IPS DF 6.9 (cell line): ENCODE results near the gene GTPBP6.
"Not testable (repeated sequence)": the region's sequence is repeated elsewhere in the genome, so short reads cannot be mapped to it uniquely, and the experiment has no call there.

ENCODE experiments used
- DNase-seq: peaks from one replicate; pipeline ENCODE4 v3.0.0-alpha.2; 2013; ENCODE audit warnings: low read depth, low spot score
- H3K27ac ChIP-seq: one replicate; pipeline ENCODE4 v1.5.1; 2013; ENCODE audit warnings: low read length, control low read depth
- H3K27me3 ChIP-seq: 2 replicates; pipeline ENCODE4 v1.6.1; 2013; ENCODE audit warnings: mild to moderate bottlenecking, low read length; ENCODE audit not compliant: control insufficient read depth, insufficient read depth
- H3K36me3 ChIP-seq: 2 replicates; pipeline ENCODE4 v1.6.1; 2013; ENCODE audit warnings: low read length; ENCODE audit not compliant: control insufficient read depth, insufficient read depth
- H3K4me1 ChIP-seq: 2 replicates; pipeline ENCODE4 v1.6.1; 2013; ENCODE audit warnings: low read length; ENCODE audit not compliant: control insufficient read depth, insufficient read depth
- H3K4me3 ChIP-seq: 2 replicates; pipeline ENCODE4 v1.5.1; 2013; ENCODE audit warnings: mild to moderate bottlenecking, low read length
- H3K9me3 ChIP-seq: 2 replicates; pipeline ENCODE4 v1.6.1; 2013; ENCODE audit warnings: low read length, inconsistent platforms; ENCODE audit not compliant: control insufficient read depth, insufficient read depth
- WGBS: extraction: QIAGEN DNeasy Blood & Tissue Kit; methylation state at CpG from one replicate; pipeline ENCODE4 v1.1.7; 2013; ENCODE audit warnings: mixed read lengths, missing lambda C conversion rate; ENCODE audit not compliant: insufficient read length, insufficient coverage; 5-methylcytosine and 5-hydroxymethylcytosine counted together

The GTPBP6 gene

DNA sequence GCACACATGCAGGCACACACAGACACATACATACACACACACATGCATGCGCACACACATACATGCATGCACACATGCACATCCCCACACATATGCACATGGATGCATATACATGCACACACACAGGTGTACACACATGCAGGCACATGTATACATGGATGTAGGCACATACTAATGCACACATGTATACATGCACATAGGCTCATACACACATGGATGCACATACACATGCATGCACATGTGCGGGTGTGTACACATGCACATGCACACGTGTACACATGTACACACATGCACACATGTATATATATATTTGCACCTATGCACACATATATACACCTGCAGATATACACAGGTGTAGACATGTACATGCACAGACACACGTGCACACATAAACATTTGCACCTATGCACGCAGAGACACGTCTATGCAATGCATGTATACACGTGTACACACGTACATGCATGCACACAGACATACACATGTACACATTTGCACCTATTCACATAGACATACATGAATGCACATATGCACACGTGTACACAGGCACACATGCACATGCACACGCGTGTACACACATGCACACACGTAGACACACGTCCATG, 33.4 kb downstream of the GTPBP6 start:
- Histone ChIP-seq H3K4me1 (no peaks in the 10 kb centered on the region), H3K36me3 (peaks cover 36% of the 10 kb centered on the region), H3K27ac (no peak overlapping the region), H3K9me3 (no peaks in the 10 kb centered on the region), H3K27me3 (no peaks in the 10 kb centered on the region), H3K4me3 (no peak overlapping the region)
- no CpG with 5 or more reads among the region's 13 CpGs for WGBS
- no peak for DNase-seq

DNA sequence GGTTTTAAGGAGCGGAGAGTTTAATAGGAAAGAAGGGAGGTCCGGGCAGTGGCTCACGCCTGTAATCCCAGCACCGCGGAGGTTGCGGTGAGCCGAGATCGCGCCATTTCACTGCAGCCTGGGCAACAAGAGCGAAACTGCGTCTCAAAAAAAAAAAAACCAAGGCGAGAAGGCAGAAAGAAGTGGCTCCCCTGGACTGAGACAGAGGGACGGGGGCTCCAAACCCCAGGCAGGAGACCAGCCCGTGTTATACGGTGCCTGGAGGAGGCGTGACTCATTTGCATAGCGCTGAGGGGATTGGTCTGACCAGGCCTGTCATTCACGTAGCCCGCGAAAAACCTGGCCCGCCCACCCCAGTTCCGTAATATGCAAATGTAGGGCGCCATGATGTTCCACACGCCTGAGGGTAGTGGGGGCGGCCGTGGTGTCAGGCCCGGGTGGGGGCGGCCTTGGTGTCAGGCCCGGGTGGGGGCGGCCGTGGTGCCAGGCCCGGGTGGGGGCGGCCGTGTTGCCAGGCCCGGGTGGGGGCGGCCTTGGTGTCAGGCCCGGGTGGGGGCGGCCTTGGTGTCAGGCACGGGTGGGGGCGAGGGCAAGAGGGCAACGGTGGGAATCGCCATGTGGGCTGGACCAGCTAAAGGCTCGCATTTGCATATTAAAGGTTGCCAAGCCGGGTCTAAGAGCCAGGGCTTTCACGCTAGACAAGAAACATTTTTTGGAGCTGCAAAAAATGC, 35.3 kb downstream of the GTPBP6 start:
- no peak overlapping the region for H3K27ac ChIP-seq
- peaks cover 25% of the 10 kb centered on the region for H3K36me3 ChIP-seq
- H3K9me3 ChIP-seq = no peaks in the 10 kb centered on the region
- H3K27me3 ChIP-seq = no peaks in the 10 kb centered on the region
- 0 out of 2 replicates have a peak, but pooled peaks cover 1% of the 10 kb centered on the region for H3K4me1 ChIP-seq
- peak; percentile 89 for DNase-seq
- no CpG with 5 or more reads among the region's 45 CpGs for WGBS
- peak overlapping the region; percentile 52; the same call in 1 of the 2 replicates for H3K4me3 ChIP-seq

DNA sequence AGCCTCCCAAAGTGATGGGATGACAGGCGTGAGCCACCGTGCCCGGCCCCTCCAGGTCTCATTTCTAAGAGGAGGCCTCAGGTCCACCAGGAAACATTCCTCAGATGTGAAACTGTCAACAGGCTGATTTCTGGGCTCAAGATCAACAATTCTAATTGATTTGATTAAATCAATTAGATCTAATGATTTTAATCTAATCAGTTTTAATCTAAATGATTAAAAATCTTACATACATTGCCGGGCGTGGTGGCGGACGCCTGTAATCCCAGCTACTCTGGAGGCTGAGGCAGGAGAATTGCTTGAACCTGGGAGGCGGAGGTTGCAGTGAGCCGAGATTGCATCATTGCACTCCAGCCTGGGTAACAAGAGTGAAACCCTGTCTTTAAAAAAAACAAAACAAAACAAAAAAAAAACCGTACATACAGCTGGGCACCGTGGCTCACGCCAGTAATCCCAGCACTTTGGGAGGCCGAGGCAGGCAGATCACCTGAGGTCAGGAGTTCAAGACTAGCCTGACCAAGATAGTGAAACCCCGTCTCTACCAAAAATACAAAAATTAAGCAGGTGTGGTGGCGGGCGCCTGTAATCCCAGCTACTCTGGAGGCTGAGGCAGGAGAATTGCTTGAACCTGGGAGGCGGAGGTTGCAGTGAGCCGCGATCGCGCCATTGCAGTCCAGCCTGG, 36.5 kb downstream of the GTPBP6 start:
- Histone ChIP-seq H3K27ac (peak overlapping the region; percentile 57), H3K36me3 (peaks cover 21% of the 10 kb centered on the region), H3K4me3 (peak overlapping the region; percentile 61; the same call in 1 of the 2 replicates)
- not testable (repeated sequence) for H3K9me3 ChIP-seq, DNase-seq, H3K4me1 ChIP-seq, H3K27me3 ChIP-seq
- WGBS = no CpG with 5 or more reads among the region's 21 CpGs

DNA sequence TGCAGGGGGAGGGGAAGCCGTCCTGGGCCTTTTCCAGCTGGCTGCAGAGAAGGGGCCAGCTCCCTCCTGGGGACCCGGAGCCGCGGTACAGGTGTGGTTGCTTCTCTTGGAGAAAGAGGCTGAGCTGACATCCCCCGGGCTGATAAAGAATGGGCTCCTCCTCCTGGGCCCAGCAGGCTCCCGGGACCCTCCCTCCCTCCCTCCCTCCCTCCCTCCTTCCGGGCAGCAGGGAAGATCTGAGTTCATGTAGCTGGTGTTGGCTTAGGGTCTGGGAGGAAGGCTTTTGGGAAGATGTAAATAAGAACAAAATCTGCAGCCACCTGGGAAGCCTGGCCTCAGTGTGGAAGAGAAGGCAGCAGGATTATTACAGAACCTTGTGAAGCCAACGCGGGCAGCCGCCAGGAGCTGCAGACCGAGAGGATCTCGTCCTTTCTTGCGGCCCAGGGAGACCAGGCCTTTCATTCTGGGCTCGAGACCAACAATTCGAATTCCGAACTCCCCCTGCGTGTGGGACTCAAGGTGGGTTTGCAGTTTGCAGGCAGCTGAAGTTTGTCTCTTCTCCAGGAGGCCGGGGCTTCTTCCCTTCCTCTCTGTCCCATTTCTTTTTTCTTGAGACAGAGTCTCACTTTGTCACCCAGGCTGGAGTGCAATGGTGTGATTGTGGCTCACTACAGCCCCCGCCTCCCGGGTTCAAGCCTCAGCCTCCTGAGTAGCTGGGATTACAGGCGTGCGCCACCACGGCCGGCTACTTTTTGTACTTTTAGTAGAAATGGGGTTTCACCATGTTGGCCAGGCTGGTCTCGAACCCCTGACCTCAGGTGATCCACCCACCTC, 37.2 kb downstream of the GTPBP6 start, which contains the start of gene PLCXD1:
Gene PLCXD1 (plus strand): TSS at position 216 of the 834 bp plus-strand sequence. CDS start 2,807 bp downstream, outside the sequence.
- peaks cover 18% of the 10 kb centered on the region for H3K36me3 ChIP-seq
- H3K4me1 ChIP-seq = 0 out of 2 replicates have a peak, but pooled peaks cover 3% of the 10 kb centered on the region
- WGBS = no CpG with 5 or more reads among the region's 25 CpGs
- H3K27ac ChIP-seq = peak within 1 kb of the TSS; percentile 57
- H3K27me3 ChIP-seq = no peaks in the 10 kb centered on the region
- peak; percentile 63 for DNase-seq
- H3K4me3 ChIP-seq = peak within 1 kb of the TSS; percentile 61; the same call in 1 of the 2 replicates
- no peaks in the 10 kb centered on the region for H3K9me3 ChIP-seq

DNA sequence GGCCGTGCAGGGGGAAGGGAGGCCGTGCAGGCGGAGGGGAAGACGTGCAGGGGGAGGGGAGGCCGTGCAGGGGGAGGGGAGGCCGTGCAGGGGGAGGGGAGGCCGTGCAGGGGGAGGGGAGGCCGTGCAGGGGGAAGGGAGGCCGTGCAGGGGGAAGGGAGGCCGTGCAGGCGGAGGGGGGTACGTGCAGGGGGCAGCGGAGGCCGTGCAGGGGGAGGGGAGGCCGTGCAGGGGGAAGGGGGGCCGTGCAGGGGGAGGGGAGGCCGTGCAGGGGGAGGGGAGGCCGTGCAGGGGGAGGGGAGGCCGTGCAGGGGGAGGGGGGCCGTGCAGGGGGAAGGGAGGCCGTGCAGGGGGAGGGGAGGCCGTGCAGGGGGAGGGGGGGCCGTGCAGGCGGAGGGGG, 37.9 kb downstream of the GTPBP6 start:
- no CpG with 5 or more reads among the region's 24 CpGs for WGBS
- H3K36me3 ChIP-seq = peaks cover 17% of the 10 kb centered on the region

DNA sequence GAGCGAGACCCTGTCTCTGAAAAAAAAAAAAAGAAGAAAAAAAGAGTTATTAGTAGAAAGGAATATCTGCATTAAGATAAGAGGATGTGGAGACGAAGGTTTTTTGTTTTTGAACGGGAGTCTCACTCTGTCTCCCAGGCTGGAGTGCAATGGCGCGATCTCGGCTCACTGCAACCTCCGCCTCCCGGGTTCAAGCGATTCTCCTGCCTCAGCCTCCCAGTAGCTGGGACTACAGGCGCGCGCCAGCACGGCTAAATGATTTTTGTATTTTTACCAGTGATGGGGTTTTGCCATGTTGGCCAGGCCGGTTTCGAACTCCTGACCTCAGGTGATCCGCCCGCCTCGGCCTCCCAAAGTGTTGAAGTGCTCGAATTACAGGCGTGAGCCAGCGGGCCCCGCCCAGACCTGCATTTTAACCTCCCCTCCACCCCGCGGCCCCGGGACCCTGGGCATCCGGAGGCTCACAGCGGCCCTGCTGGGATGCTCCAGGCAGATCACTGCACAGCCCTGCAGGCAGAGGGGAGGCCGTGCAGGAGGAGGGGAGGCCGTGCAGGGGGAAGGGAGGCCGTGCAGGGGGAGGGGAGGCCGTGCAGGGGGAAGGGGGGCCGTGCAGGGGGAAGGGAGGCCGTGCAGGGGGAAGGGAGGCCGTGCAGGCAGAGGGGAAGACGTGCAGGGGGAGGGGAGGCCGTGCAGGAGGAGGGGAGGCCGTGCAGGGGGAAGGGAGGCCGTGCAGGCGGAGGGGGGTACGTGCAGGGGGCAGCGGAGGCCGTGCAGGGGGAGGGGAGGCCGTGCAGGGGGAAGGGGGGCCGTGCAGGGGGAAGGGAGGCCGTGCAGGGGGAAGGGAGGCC, 38.6 kb downstream of the GTPBP6 start:
- not testable (repeated sequence) for DNase-seq, H3K4me1 ChIP-seq, H3K9me3 ChIP-seq, H3K27ac ChIP-seq, H3K36me3 ChIP-seq, H3K27me3 ChIP-seq
- H3K4me3 ChIP-seq = peak overlapping the region; percentile 8; the same call in 1 of the 2 replicates
- 100% methylated on average over 1 of the region's 45 CpGs for WGBS

More for the DNA sequence above, 37.9 kb downstream of the GTPBP6 start:
- H3K27ac ChIP-seq, H3K9me3 ChIP-seq, H3K27me3 ChIP-seq, H3K4me3 ChIP-seq, DNase-seq, H3K4me1 ChIP-seq: not testable (repeated sequence)

DNA sequence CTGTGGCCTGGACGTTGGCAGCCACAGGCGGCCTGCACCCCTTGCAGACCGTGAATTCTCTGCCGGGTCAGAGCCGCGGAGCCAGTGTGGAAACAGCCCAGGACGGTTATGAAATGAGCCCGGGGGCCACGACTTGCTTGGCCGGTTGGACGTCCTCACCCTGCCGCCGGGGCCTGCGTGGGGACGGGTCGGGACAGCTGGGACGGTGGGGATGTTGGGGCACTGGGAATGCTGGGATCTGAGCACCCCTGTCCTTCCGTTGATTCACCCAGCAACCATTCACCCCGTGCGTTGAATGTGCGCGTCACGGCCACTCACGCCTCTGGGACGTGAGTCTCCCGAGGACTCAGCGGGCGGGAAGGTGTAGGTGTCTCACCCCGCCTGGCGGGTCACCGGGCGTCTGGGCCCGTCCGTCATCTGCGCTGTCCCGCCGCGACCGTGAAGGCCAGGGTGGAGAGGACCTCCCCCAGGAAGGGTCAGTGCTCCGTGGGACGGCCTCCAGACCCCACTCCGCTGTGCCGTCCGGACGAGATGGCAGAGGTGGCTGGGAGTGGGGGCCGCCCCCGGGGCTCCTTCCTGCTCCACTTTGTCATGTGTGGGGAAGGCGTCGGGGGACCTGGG, 41.9 kb downstream of the GTPBP6 start:
- H3K4me3 ChIP-seq = peak overlapping the region; percentile 58
- DNase-seq = no peak

DNA sequence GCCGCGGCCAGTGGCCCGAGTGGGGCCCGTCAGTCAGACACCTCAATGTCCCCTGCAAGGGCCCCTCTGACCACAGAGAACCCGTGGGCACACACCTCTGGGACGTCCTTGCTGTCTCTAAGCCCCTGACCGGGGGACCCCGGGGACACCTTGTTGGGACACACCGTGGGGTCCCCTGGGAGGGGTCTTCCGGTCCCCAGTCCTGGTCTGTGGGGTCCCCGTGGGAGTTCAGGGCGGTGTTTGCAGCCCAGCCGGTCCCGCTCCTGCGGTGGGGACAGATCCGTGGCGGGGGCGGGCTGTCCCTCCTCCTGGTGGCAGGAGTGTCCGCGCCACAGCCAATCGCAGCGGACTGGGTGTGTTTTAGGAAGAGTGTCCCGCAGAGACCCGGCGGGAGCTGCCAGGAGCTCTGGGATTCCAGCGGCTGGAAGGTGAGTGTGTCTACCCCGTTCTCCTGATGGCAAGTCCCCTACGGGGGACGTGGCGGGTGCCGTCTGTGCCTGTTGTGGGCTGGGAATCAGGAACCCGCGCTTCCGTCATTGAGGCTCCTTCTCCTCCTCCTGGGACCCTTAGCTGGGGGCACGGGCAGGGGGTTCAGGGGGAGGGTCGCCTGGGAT, 42.5 kb downstream of the GTPBP6 start:
- Histone ChIP-seq H3K4me1 (0 out of 2 replicates have a peak, but pooled peaks cover 3% of the 10 kb centered on the region), H3K9me3 (no peaks in the 10 kb centered on the region), H3K36me3 (no peaks in the 10 kb centered on the region), H3K27me3 (no peaks in the 10 kb centered on the region), H3K4me3 (peak overlapping the region; percentile 58), H3K27ac (no peak overlapping the region)
- no CpG with 5 or more reads among the region's 36 CpGs for WGBS
- DNase-seq = peak; percentile 54

More for the DNA sequence above, 41.9 kb downstream of the GTPBP6 start:
- no CpG with 5 or more reads among the region's 49 CpGs for WGBS
- Histone ChIP-seq H3K27ac (no peak overlapping the region), H3K27me3 (no peaks in the 10 kb centered on the region), H3K36me3 (no peaks in the 10 kb centered on the region), H3K4me1 (0 out of 2 replicates have a peak, but pooled peaks cover 3% of the 10 kb centered on the region), H3K9me3 (no peaks in the 10 kb centered on the region)
